IMR-90 (cell line): Measurements from ENCODE around the gene TPPP. TPM values are rescaled to one million over a fixed set of nuclear protein-coding genes. Genes with fewer than 3 reads are reported as not detected.

ENCODE experiments used
- ATAC-seq: fragments of 200-7000 bp; cut with Tn5 transposase; 2 replicates; pipeline ENCODE4 v1.9.1; 2020; ENCODE audit warnings: low read depth, mild to moderate bottlenecking, moderate library complexity
- BruUV-seq: library from RNA; stranded (reverse); fragments of 400-500 nt; replicated peaks from 2 replicates; lab custom pipeline; 2021; lab: Mats Ljungman, UMichigan
- CTCF ChIA-PET: fragments of 300-600 bp; formaldehyde crosslinking; extraction: SDS; loops from one replicate; lab custom pipeline; 2021; ENCODE audit warnings: antibody characterized with exemption; lab: Yijun Ruan, JAX
- POLR2A ChIA-PET: fragments of 300-600 bp; sonication (Branson Sonifier 250); formaldehyde crosslinking; loops from one replicate; lab custom pipeline; 2022; ENCODE audit warnings: antibody characterized with exemption; ENCODE audit not compliant: unreplicated experiment; lab: Charles Lee
- DNase-seq: peaks from one replicate; pipeline ENCODE4 v3.0.0; 2013
- H2AFZ ChIP-seq: replicated peaks from 2 replicates; pipeline ENCODE3; 2013; ENCODE audit warnings: low read length, mild to moderate bottlenecking; ENCODE audit not compliant: poor library complexity
- H2AK5ac ChIP-seq: 2 replicates; pipeline ENCODE4 v1.6.1; 2013; ENCODE audit warnings: low read depth, low read length, inconsistent platforms
- H2AK9ac ChIP-seq: replicated peaks from 2 replicates; pipeline ENCODE3; 2013; ENCODE audit warnings: mild to moderate bottlenecking, low read depth, low read length, moderate library complexity; ENCODE audit not compliant: poor library complexity
- H2BK120ac ChIP-seq: 2 replicates; pipeline ENCODE4 v1.6.1; 2013; ENCODE audit warnings: low read depth, low read length, inconsistent platforms
- H2BK15ac ChIP-seq: 3 replicates; pipeline ENCODE4 v1.6.1; 2013; ENCODE audit warnings: low read depth, low read length, inconsistent platforms
- H2BK20ac ChIP-seq: 2 replicates; pipeline ENCODE4 v1.6.1; 2013; ENCODE audit warnings: low read depth, mild to moderate bottlenecking, inconsistent platforms, low read length, moderate library complexity
- H2BK5ac ChIP-seq: 2 replicates; pipeline ENCODE4 v1.6.1; 2013; ENCODE audit warnings: mild to moderate bottlenecking, low read depth, low read length, inconsistent platforms; ENCODE audit not compliant: poor library complexity, severe bottlenecking
- H3K14ac ChIP-seq: replicated peaks from 2 replicates; pipeline ENCODE4 v1.6.1; 2013; ENCODE audit warnings: low read depth, low read length, inconsistent platforms
- H3K18ac ChIP-seq: 2 replicates; pipeline ENCODE4 v1.6.1; 2013; ENCODE audit warnings: low read depth, low read length, control low read depth
- H3K23ac ChIP-seq: 2 replicates; pipeline ENCODE4 v1.6.1; 2013; ENCODE audit warnings: low read depth, low read length, inconsistent platforms
- H3K27ac ChIP-seq: 2 replicates; pipeline ENCODE4 v1.5.1; 2013; ENCODE audit warnings: mild to moderate bottlenecking, control low read depth, low read length; ENCODE audit not compliant: insufficient read depth
- H3K27me3 ChIP-seq: 2 replicates; pipeline ENCODE4 v1.6.1; 2013; ENCODE audit warnings: low read length; ENCODE audit not compliant: control insufficient read depth, insufficient read depth
- H3K36me3 ChIP-seq: 2 replicates; pipeline ENCODE4 v1.6.1; 2013; ENCODE audit warnings: low read length, mixed read lengths; ENCODE audit not compliant: control insufficient read depth, insufficient read depth
- H3K4ac ChIP-seq: 2 replicates; pipeline ENCODE4 v1.6.1; 2013; ENCODE audit warnings: low read depth, low read length, inconsistent platforms
- H3K4me1 ChIP-seq: 2 replicates; pipeline ENCODE4 v1.6.1; 2013; ENCODE audit warnings: low read length, mixed read lengths; ENCODE audit not compliant: control insufficient read depth, insufficient read depth
- H3K4me2 ChIP-seq: 2 replicates; pipeline ENCODE4 v1.6.1; 2013; ENCODE audit warnings: low read depth, mild to moderate bottlenecking, control low read depth, low read length, moderate library complexity
- H3K4me3 ChIP-seq: 2 replicates; pipeline ENCODE4 v1.5.1; 2013; ENCODE audit warnings: low read depth, mild to moderate bottlenecking, control low read depth, low read length, moderate library complexity; ENCODE audit not compliant: insufficient read depth
- H3K56ac ChIP-seq: 2 replicates; pipeline ENCODE4 v1.6.1; 2013; ENCODE audit warnings: low read length, inconsistent platforms; ENCODE audit not compliant: insufficient read depth; ENCODE audit errors: extremely low read depth
- H3K79me1 ChIP-seq, 2 experiments: 2 replicates each; pipeline ENCODE4 v1.6.1; 2013; ENCODE audit warnings: low read length in 2 of 2, inconsistent platforms in 1 of 2, low read depth in 1 of 2
- H3K9ac ChIP-seq: 2 replicates; pipeline ENCODE4 v1.6.1; 2013; ENCODE audit warnings: low read depth, low read length, control low read depth
- H3K9me1 ChIP-seq: 2 replicates; pipeline ENCODE4 v1.6.1; 2013; ENCODE audit warnings: low read length, inconsistent platforms; ENCODE audit not compliant: insufficient read depth
- H3K9me3 ChIP-seq: 2 replicates; pipeline ENCODE4 v1.6.1; 2013; ENCODE audit warnings: low read length; ENCODE audit not compliant: control insufficient read depth, insufficient read depth
- H4K20me1 ChIP-seq: 2 replicates; pipeline ENCODE4 v1.6.1; 2013; ENCODE audit warnings: low read length, inconsistent platforms; ENCODE audit not compliant: insufficient read depth
- H4K5ac ChIP-seq: 2 replicates; pipeline ENCODE4 v1.6.1; 2013; ENCODE audit warnings: mild to moderate bottlenecking, low read depth, low read length, control low read depth
- H4K8ac ChIP-seq, 2 experiments: 2 replicates each; pipeline ENCODE4 v1.6.1; 2013; ENCODE audit warnings: low read depth in 2 of 2, low read length in 2 of 2, control low read depth in 1 of 2, inconsistent platforms in 1 of 2
- H4K91ac ChIP-seq: 2 replicates; pipeline ENCODE4 v1.6.1; 2013; ENCODE audit warnings: low read depth, low read length, inconsistent platforms; ENCODE audit not compliant: insufficient read depth
- BHLHE40 ChIP-seq: fragments of 150-350 bp; IDR thresholded peaks from 2 replicates; pipeline ENCODE4 v1.6.1; 2016; ENCODE audit warnings: mild to moderate bottlenecking, low read depth, low read length
- CEBPB ChIP-seq: IDR thresholded peaks from 2 replicates; pipeline ENCODE4 v1.6.1; 2012; ENCODE audit warnings: low read depth, low read length, improper control_type of control experiment
- CHD1 ChIP-seq: IDR thresholded peaks from 2 replicates; pipeline ENCODE4 v1.6.1; 2012; ENCODE audit warnings: low read depth, low read length, improper control_type of control experiment
- FOS ChIP-seq: fragments of 150-350 bp; IDR thresholded peaks from 2 replicates; pipeline ENCODE4 v1.6.1; 2016; ENCODE audit warnings: low read depth, low read length
- MAFK ChIP-seq: IDR thresholded peaks from 2 replicates; pipeline ENCODE4 v1.6.1; 2012; ENCODE audit warnings: low read depth, low read length, improper control_type of control experiment
- MAZ ChIP-seq: IDR thresholded peaks from 2 replicates; pipeline ENCODE4 v1.6.1; 2012; ENCODE audit warnings: low read depth, mild to moderate bottlenecking, low read length, improper control_type of control experiment, moderate library complexity, borderline replicate concordance
- MXI1 ChIP-seq: IDR thresholded peaks from 2 replicates; pipeline ENCODE4 v1.6.1; 2012; ENCODE audit warnings: low read depth, mild to moderate bottlenecking, low read length, moderate library complexity, borderline replicate concordance
- NFE2L2 ChIP-seq: fragments of 150-350 bp; IDR thresholded peaks from 2 replicates; pipeline ENCODE4 v1.6.1; 2016; ENCODE audit warnings: low read depth, mild to moderate bottlenecking, low read length
- POLR2A ChIP-seq: IDR thresholded peaks from 2 replicates; pipeline ENCODE4 v1.6.1; 2012; ENCODE audit warnings: mild to moderate bottlenecking, low read depth, low read length
- RAD21 ChIP-seq: IDR thresholded peaks from 2 replicates; pipeline ENCODE4 v1.6.1; 2012; ENCODE audit warnings: low read length, improper control_type of control experiment
- RCOR1 ChIP-seq: IDR thresholded peaks from 2 replicates; pipeline ENCODE4 v1.6.1; 2012; ENCODE audit warnings: mild to moderate bottlenecking, low read length, improper control_type of control experiment; ENCODE audit not compliant: insufficient replicate concordance
- RFX5 ChIP-seq: IDR thresholded peaks from 2 replicates; pipeline ENCODE4 v1.8.0; 2012; ENCODE audit warnings: low read depth, mild to moderate bottlenecking, low read length, moderate library complexity
- SMC3 ChIP-seq: fragments of 150-350 bp; IDR thresholded peaks from 2 replicates; pipeline ENCODE4 v1.6.1; 2016; ENCODE audit warnings: low read depth, mild to moderate bottlenecking, antibody characterized with exemption, low read length, moderate library complexity
- WGBS, 2 experiments: methylation state at CpG; one replicate each; pipeline versions ENCODE4 v1.1.5 to v1.1.7; 2013; ENCODE audit warnings: missing lambda C conversion rate in 2 of 2; ENCODE audit not compliant: insufficient read length in 1 of 2; ENCODE audit errors: extremely low coverage in 2 of 2; 5-methylcytosine and 5-hydroxymethylcytosine counted together
- dilution Hi-C: fragments of 300-500 bp; cut with HindIII; formaldehyde crosslinking; loops from one replicate; pipeline ENCODE4 v1.14.3; 2018; ENCODE audit warnings: low sequenced_read_pairs; ENCODE audit not compliant: unreplicated experiment
- in situ Hi-C: fragments of 300-500 bp; cut with MboI; formaldehyde crosslinking; loops from 3 replicates; pipeline ENCODE4 v1.14.3; 2019; ENCODE audit warnings: low sequenced_read_pairs, inconsistent platforms, mixed read lengths
- intact Hi-C: fragments of 100-400 bp; cut with micrococcal nuclease; formaldehyde crosslinking; loops from 2 replicates; pipeline ENCODE4 v1.10.0; 2022
- polyA plus RNA-seq, 3 experiments: library from polyadenylated mRNA; depleted of rRNA; stranded (reverse); fragments of >200 nt; gene quantifications; 2 replicates each; pipeline ENCODE4 v1.2.3, GENCODE V29; 2012; ENCODE audit warnings: low replicate concordance in 1 of 3
- total RNA-seq: library from RNA; depleted of rRNA; stranded (reverse); fragments of >200 nt; gene quantifications from 2 replicates; pipeline ENCODE4 v1.2.3, GENCODE V29; 2012
- TF ChIP-seq, protein P1 (sequence below): fragments of 150-350 bp; IDR thresholded peaks from 2 replicates; pipeline ENCODE4 v1.6.1; 2017; ENCODE audit warnings: mild to moderate bottlenecking, antibody characterized with exemption, low read length, low read depth
- TF ChIP-seq, protein P2 (sequence below): fragments of 150-350 bp; IDR thresholded peaks from 2 replicates; pipeline ENCODE4 v1.6.1; 2016; ENCODE audit warnings: low read depth, mild to moderate bottlenecking, low read length, moderate library complexity, borderline replicate concordance

TPPP gene
- total and polyA plus RNA-seq, 2 of the 4 experiments (the other 2 are of a cell fraction), result under 0.01 to 0.07 TPM

DNA sequence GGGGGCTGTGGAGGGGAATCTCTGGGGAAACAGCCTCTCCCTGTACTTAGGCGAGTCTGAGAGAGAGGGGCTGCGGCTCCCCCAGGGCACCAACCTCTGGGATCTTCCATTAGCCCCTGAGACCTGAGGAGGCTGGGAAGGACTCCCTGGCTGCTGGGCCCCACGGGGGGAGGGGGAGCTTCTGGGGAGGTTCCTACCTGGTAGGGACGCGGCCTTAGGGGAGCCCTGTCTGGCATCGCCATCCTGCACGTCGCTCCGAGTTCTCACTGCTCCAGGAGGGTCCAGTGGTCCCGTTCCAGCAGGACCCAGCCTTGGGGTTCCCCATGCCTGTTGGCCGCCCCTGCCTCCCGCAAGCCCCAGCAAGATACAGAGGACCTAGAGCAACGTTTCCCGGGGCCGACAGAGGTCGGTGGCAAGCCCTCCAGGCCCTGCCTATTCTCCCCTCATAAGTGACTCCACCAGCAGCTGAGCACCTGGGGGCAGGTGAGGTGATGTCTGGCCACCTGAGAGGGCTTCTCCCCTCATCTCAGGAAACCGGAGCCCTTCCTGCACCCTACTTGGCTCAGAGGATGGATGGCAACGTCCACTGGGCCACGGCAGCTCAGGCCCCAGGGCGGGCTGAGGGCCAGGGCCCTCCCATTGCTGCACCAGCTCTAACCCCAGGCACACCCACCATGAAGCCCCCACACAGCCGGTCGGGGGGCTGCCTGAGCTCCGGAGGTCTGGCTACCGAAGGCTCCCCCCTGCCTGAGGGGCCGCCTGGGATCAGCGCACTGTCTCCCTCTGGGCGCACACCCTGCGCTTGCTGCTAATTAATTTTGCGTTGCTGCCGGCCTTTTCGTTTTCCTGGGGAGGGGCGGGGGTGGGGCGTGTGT, 22.5 kb downstream of the TPPP start:
- Histone ChIP-seq H2BK120ac (no peak overlapping the region), H4K91ac (no peak overlapping the region), H4K5ac (no peak overlapping the region), H3K4ac (no peak overlapping the region), H2AK5ac (no peak overlapping the region), H3K14ac (no peak overlapping the region), H3K9ac (no peak overlapping the region), H3K36me3 (no peaks in the 10 kb centered on the region), H3K27ac (no peak overlapping the region), H3K79me1 (no peaks in the 10 kb centered on the region), H3K23ac (no peak overlapping the region), H2AFZ (no peak overlapping the region), H3K9me1 (no peaks in the 10 kb centered on the region), H3K18ac (no peak overlapping the region), H3K9me3 (no peaks in the 10 kb centered on the region), H2BK15ac (no peak overlapping the region), H2BK20ac (no peak overlapping the region), H4K8ac (no peak overlapping the region), H3K27me3 (peaks cover 15% of the 10 kb centered on the region; the same call in 1 of the 2 replicates), H4K20me1 (no peaks in the 10 kb centered on the region), H3K4me1 (no peaks in the 10 kb centered on the region; the same call in 1 of the 2 replicates), H3K4me3 (no peak overlapping the region), H2BK5ac (no peak overlapping the region), H3K4me2 (no peak overlapping the region), H3K56ac (no peak overlapping the region), H2AK9ac (no peak overlapping the region)
- dilution Hi-C loops, result no loop called here
- WGBS, 2 experiments, result 90% methylated on average over 8 of the region's 33 CpGs; no CpG with 5 or more reads in 1 of the 2 experiments
- ChIA-PET CTCF (no interaction called here), POLR2A (no interaction called here)
- no peak for ATAC-seq
- no TSS peak for BruUV-seq
- intact Hi-C loops, result loop anchor here (2.0 kb wide), 1 partner anchor 232 kb away; no protein-coding TSS in a partner anchor
- no peak for DNase-seq
- in situ Hi-C loops, result loop anchor here (5.0 kb wide), 1 partner anchor 232 kb away; no protein-coding TSS in a partner anchor
- no peak for TF ChIP-seq RAD21
- no peak for TF ChIP-seq RFX5
- no peak for TF ChIP-seq CEBPB
- no peak for TF ChIP-seq SMC3
- TF ChIP-seq RCOR1, result no peak
- no peak for TF ChIP-seq FOS
- no peak for TF ChIP-seq NFE2L2
- TF ChIP-seq CHD1, result no peak
- TF ChIP-seq, protein P1, sequence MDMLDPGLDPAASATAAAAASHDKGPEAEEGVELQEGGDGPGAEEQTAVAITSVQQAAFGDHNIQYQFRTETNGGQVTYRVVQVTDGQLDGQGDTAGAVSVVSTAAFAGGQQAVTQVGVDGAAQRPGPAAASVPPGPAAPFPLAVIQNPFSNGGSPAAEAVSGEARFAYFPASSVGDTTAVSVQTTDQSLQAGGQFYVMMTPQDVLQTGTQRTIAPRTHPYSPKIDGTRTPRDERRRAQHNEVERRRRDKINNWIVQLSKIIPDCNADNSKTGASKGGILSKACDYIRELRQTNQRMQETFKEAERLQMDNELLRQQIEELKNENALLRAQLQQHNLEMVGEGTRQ, result no peak
- no peak for TF ChIP-seq BHLHE40
- TF ChIP-seq MAZ, result no peak
- no peak for TF ChIP-seq POLR2A
- no peak for TF ChIP-seq MAFK
- TF ChIP-seq, protein P2, sequence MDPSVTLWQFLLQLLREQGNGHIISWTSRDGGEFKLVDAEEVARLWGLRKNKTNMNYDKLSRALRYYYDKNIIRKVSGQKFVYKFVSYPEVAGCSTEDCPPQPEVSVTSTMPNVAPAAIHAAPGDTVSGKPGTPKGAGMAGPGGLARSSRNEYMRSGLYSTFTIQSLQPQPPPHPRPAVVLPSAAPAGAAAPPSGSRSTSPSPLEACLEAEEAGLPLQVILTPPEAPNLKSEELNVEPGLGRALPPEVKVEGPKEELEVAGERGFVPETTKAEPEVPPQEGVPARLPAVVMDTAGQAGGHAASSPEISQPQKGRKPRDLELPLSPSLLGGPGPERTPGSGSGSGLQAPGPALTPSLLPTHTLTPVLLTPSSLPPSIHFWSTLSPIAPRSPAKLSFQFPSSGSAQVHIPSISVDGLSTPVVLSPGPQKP, result no peak
- TF ChIP-seq MXI1, result no peak
